Adrenal gland (tissue), 5 donors: ENCODE results near the gene NFIB.

Experiments
- CTCF ChIP-seq, 6 experiments: fragments of 450-650 bp in 4 of 6; fragments of 200-600 bp in 2 of 6; sonication (generic) in 1 of 6; IDR thresholded peaks; 1 replicate in 5 of 6; 2 replicates in 1 of 6; pipeline versions ENCODE4 v1.5.1 to v1.8.0; 2016 to 2021; ENCODE audit warnings: antibody characterized with exemption in 6 of 6, mild to moderate bottlenecking in 2 of 6, moderate library complexity in 1 of 6
- POLR2A ChIP-seq, 2 donors: fragments of 450-650 bp; IDR thresholded peaks; one replicate each; pipeline ENCODE4 v1.6.1; 2017; ENCODE audit warnings: antibody characterized with exemption in 2 of 2, mild to moderate bottlenecking in 2 of 2, moderate library complexity in 1 of 2
- donor health status: DM: no; HTN: no; CAD: no.

DNA sequence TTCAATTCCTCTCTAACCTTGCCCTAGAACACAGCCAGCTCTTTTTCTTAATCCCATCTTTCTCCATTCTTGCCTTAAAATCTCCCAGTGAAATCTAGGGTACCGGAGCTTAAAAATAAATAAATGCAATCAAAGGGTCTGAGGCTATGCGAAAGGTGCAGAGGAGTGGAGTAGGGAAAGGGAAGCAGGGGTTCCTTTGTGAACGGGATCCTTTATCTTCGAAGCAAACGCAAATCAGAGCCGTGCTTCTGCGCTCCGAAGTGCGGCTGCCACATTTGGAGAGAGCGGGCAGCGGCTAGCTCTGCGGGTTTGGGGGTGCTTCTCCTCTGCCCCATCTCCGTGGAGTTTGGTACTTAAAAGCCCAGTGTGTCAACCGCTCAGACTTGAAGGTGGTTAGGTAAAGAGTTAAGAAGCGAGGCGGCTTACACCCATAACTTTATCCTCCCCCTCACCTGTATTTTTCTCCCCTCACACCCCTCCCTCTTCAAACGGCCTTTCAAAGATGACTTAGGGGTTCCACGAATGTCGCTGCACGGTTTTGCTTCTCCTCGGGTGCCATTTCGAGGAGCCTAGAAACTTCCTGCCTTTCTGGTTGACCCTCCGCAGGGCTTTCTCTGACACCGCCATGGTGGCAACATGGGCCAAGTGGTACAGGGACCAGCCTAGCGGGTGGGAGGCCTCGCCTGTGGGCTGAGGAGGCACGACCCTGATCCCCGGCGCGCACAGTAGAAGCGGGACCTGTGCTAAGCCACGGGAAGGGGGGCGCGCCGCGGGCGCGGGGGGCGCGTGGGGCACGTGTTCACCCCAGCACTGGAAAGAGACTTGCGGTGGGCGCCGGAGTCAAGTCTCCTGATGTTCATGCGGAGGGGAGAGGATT is 31.7 kb upstream of the NFIB start:
- TF ChIP-seq CTCF (IDR thresholded peaks at IDR 0.05): no peak
- no peak for TF ChIP-seq POLR2A (IDR thresholded peaks at IDR 0.05)
